OCI-LY7 (cell line): ENCODE measurements around the gene CALR. TPM values are rescaled to one million over a fixed set of nuclear protein-coding genes. Genes with fewer than 3 reads are reported as not detected.

Source experiments
- BruUV-seq: library from RNA; stranded (reverse); fragments of 400-500 nt; replicated peaks from 2 replicates; lab custom pipeline; 2021; lab: Mats Ljungman, UMichigan
- CTCF ChIA-PET: fragments of 300-600 bp; sonication (Branson Sonifier 250); formaldehyde crosslinking; loops from one replicate; lab custom pipeline; 2022; ENCODE audit warnings: antibody characterized with exemption; ENCODE audit not compliant: unreplicated experiment; lab: Charles Lee
- POLR2A ChIA-PET: fragments of 300-600 bp; sonication (Branson Sonifier 250); formaldehyde crosslinking; loops from one replicate; lab custom pipeline; 2022; ENCODE audit warnings: antibody characterized with exemption; lab: Charles Lee
- DNase-seq: peaks from one replicate; pipeline ENCODE4 v3.0.0-alpha.2; 2015; ENCODE audit warnings: low spot score
- H2AFZ ChIP-seq: fragments of 200-600 bp; sonication (generic), shearing (Covaris generic); 2 replicates; pipeline ENCODE4 v1.6.1; 2014; ENCODE audit warnings: mild to moderate bottlenecking, antibody characterized with exemption, low read length, moderate library complexity
- H3K27ac ChIP-seq: fragments of 200-600 bp; sonication (generic); 2 replicates; pipeline ENCODE4 v1.5.1; 2014; ENCODE audit warnings: mixed run types, low read depth, mild to moderate bottlenecking, moderate library complexity, low read length, inconsistent platforms; ENCODE audit not compliant: poor library complexity, severe bottlenecking
- H3K36me3 ChIP-seq: fragments of 200-600 bp; sonication (generic); 2 replicates; pipeline ENCODE4 v1.6.1; 2014; ENCODE audit warnings: mild to moderate bottlenecking, antibody characterized with exemption, low read length, moderate library complexity, mixed read lengths; ENCODE audit not compliant: insufficient read depth
- H3K4me1 ChIP-seq: fragments of 200-600 bp; sonication (generic); 2 replicates; pipeline ENCODE4 v1.5.1; 2014; ENCODE audit warnings: mild to moderate bottlenecking, low read length; ENCODE audit not compliant: insufficient read depth, poor library complexity, severe bottlenecking
- H3K4me2 ChIP-seq: fragments of 200-600 bp; sonication (generic); 2 replicates; pipeline ENCODE4 v1.6.1; 2014; ENCODE audit warnings: mild to moderate bottlenecking, low read length
- H3K4me3 ChIP-seq: fragments of 200-600 bp; sonication (generic); 2 replicates; pipeline ENCODE4 v1.5.1; 2014; ENCODE audit warnings: mild to moderate bottlenecking, low read depth, low read length; ENCODE audit not compliant: poor library complexity, severe bottlenecking
- H3K79me2 ChIP-seq: fragments of 200-600 bp; sonication (generic); 2 replicates; pipeline ENCODE4 v1.6.1; 2016; ENCODE audit warnings: low read depth, mild to moderate bottlenecking, low read length, moderate library complexity, mixed read lengths; ENCODE audit not compliant: insufficient read depth
- H3K9me2 ChIP-seq: fragments of 200-600 bp; sonication (generic); 2 replicates; pipeline ENCODE4 v1.6.1; 2016; ENCODE audit warnings: mild to moderate bottlenecking, low read length, mixed read lengths; ENCODE audit not compliant: insufficient read depth
- H3K9me3 ChIP-seq: fragments of 200-600 bp; sonication (generic); 2 replicates; pipeline ENCODE4 v1.6.1; 2014; ENCODE audit warnings: mild to moderate bottlenecking, mixed run types, low read length, mixed read lengths
- H4K20me1 ChIP-seq: fragments of 200-600 bp; sonication (generic); 2 replicates; pipeline ENCODE4 v1.6.1; 2014; ENCODE audit warnings: mild to moderate bottlenecking, antibody characterized with exemption, low read length, moderate library complexity, mixed read lengths; ENCODE audit not compliant: insufficient read depth
- EZH2phosphoT487 ChIP-seq: fragments of 200-600 bp; sonication (generic); IDR thresholded peaks from 2 replicates; pipeline ENCODE4 v1.6.1; 2018; ENCODE audit warnings: low read depth, borderline replicate concordance, mild to moderate bottlenecking, mixed run types, antibody characterized with exemption, low read length, moderate library complexity, mixed read lengths
- intact Hi-C: fragments of 100-400 bp; cut with micrococcal nuclease; formaldehyde crosslinking; loops from one replicate; pipeline ENCODE4 v1.10.0; 2022; ENCODE audit not compliant: unreplicated experiment
- total RNA-seq, 2 experiments: library from RNA; depleted of rRNA in 1 of 2; stranded (reverse); fragments of >200 nt in 1 of 2; shearing (Covaris generic) in 1 of 2; gene quantifications; 2 replicates each; pipeline ENCODE4 v1.2.3, GENCODE V29; 2014 to 2022
- TF ChIP-seq, protein P1 (sequence below): fragments of 200-600 bp; sonication (generic); conservative IDR thresholded peaks from 2 replicates; pipeline ENCODE4 v1.5.1; 2014; ENCODE audit warnings: mild to moderate bottlenecking, antibody characterized with exemption, low read length, moderate library complexity, mixed read lengths

The CALR gene
- total RNA-seq, 2 experiments from 2014 or later: 581 to 1,039 TPM

- DNase-seq: no peak
- intact Hi-C loops: no loop called here
- POLR2A ChIA-PET: no interaction called here
These were observed 31.2 kb upstream of the CALR start for GRCh38 chr19:12907166-12907565.

GRCh38 chr19:12912571-12912970, 25.8 kb upstream of the CALR start:
- DNase-seq: no peak
- Histone ChIP-seq H2AFZ (no peak overlapping the region), H3K36me3 (no peaks in the 10 kb centered on the region), H3K9me3 (no peaks in the 10 kb centered on the region), H4K20me1 (no peaks in the 10 kb centered on the region), H3K79me2 (no peaks in the 10 kb centered on the region), H3K4me1 (no peaks in the 10 kb centered on the region), H3K9me2 (no peaks in the 10 kb centered on the region), H3K4me3 (no peak overlapping the region), H3K27ac (no peak overlapping the region), H3K4me2 (no peak overlapping the region)
- no TSS peak for BruUV-seq
- ChIA-PET CTCF (no interaction called here), POLR2A (interaction anchor here (0.6 to 0.7 kb wide), 2 partner anchors 32 to 95 kb away, joined by 3 read pairs; no protein-coding TSS in a partner anchor)
- intact Hi-C loops: no loop called here
- no peak for TF ChIP-seq EZH2phosphoT487

More at GRCh38 chr19:12907166-12907565, 31.2 kb upstream of the CALR start:
- no peak overlapping the region for H3K4me2 ChIP-seq
- no peaks in the 10 kb centered on the region for H3K9me3 ChIP-seq
- H3K27ac ChIP-seq: no peak overlapping the region
- H3K9me2 ChIP-seq: no peaks in the 10 kb centered on the region
- no peak overlapping the region for H2AFZ ChIP-seq
- no TSS peak for BruUV-seq
- H3K36me3 ChIP-seq: no peaks in the 10 kb centered on the region
- TF ChIP-seq EZH2phosphoT487: no peak
- TF ChIP-seq, protein P1, sequence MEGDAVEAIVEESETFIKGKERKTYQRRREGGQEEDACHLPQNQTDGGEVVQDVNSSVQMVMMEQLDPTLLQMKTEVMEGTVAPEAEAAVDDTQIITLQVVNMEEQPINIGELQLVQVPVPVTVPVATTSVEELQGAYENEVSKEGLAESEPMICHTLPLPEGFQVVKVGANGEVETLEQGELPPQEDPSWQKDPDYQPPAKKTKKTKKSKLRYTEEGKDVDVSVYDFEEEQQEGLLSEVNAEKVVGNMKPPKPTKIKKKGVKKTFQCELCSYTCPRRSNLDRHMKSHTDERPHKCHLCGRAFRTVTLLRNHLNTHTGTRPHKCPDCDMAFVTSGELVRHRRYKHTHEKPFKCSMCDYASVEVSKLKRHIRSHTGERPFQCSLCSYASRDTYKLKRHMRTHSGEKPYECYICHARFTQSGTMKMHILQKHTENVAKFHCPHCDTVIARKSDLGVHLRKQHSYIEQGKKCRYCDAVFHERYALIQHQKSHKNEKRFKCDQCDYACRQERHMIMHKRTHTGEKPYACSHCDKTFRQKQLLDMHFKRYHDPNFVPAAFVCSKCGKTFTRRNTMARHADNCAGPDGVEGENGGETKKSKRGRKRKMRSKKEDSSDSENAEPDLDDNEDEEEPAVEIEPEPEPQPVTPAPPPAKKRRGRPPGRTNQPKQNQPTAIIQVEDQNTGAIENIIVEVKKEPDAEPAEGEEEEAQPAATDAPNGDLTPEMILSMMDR: no peak
- H3K79me2 ChIP-seq: no peaks in the 10 kb centered on the region
- H4K20me1 ChIP-seq: no peaks in the 10 kb centered on the region
- no peak overlapping the region for H3K4me3 ChIP-seq
- H3K4me1 ChIP-seq: no peaks in the 10 kb centered on the region
- CTCF ChIA-PET: no interaction called here

DNA sequence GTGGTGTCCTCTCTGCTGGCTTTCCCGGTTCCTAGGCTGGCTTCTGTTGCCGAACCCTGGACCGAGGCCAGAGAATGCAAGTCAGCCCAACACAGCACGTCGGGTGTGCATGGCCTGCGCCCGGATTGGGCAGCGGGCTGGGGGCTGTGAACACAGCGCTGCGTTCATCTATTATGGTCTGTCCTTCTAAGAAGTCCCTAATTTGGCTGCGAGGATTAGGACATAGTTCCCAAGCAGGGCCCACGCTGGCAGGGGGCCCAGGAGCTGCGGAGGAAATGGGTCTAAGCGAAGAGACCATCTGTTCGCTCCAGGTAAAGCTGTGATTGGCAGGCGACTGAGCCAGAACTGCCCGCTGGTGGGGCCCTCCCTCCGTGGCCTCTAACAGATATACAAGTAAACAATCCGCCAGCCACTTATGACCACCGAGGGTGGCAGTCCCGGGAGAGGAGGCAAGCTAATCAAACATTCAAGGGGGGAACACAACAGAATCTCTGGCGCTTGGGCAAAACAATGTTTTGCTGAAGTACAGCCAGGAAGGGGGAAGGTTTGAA, 25.3 kb upstream of the CALR start:
- DNase-seq: no peak
- TF ChIP-seq, protein P1: no peak
- no peak for TF ChIP-seq EZH2phosphoT487
- CTCF ChIA-PET: no interaction called here
- no peak overlapping the region for H3K27ac ChIP-seq
- no peaks in the 10 kb centered on the region for H3K36me3 ChIP-seq
- intact Hi-C loops: no loop called here
- H3K79me2 ChIP-seq: no peaks in the 10 kb centered on the region
- H3K4me2 ChIP-seq: no peak overlapping the region
- H4K20me1 ChIP-seq: no peaks in the 10 kb centered on the region
- H3K4me1 ChIP-seq: no peaks in the 10 kb centered on the region
- H3K9me3 ChIP-seq: no peaks in the 10 kb centered on the region
- POLR2A ChIA-PET: interaction anchor here (0.6 to 1.0 kb wide), 3 partner anchors 32 to 95 kb away, joined by 3 read pairs; partner anchors contain the start of gene DNASE2
- H3K9me2 ChIP-seq: no peaks in the 10 kb centered on the region
- H2AFZ ChIP-seq: no peak overlapping the region
- no peak overlapping the region for H3K4me3 ChIP-seq
- no TSS peak for BruUV-seq
